T47D (cell line): ENCODE data around the gene CCDC181.

Experiments used
- DNase-seq, 2 experiments: peaks; one replicate each; pipeline versions ENCODE4 v3.0.0 to v3.0.0-alpha.2; 2011 to 2012; ENCODE audit warnings: low read depth in 1 of 2, low spot score in 1 of 2
- JUND ChIP-seq: IDR thresholded peaks from 2 replicates; pipeline ENCODE4 v1.6.1; 2012; ENCODE audit warnings: low read depth
- in situ Hi-C: cut with HindIII; loops from 2 replicates; pipeline ENCODE4 v1.10.0; 2016; ENCODE audit warnings: low sequenced_read_pairs, low pct_unique_long_range_greater_than_20kb

The CCDC181 gene

GRCh38 chr1:169371404-169371803 lies 55.9 kb downstream of the CCDC181 start:
- DNase-seq = no peak
- TF ChIP-seq JUND = no peak
- in situ Hi-C loops = no loop called here

GRCh38 chr1:169368406-169368769 lies 58.9 kb downstream of the CCDC181 start:
- no peak for DNase-seq
- in situ Hi-C loops = no loop called here
- no peak for TF ChIP-seq JUND

GRCh38 chr1:169367686-169368405 lies 59.4 kb downstream of the CCDC181 start, which contains the start of the genes BLZF1 and NME7:
BLZF1 (plus strand) TSS chr1:169368195; CDS start chr1:169369523, 1,328 bp downstream.
NME7 (minus strand) TSS chr1:169367797; CDS start chr1:169367710, 87 bp downstream.
- TF ChIP-seq JUND = no peak
- in situ Hi-C loops = no loop called here
- DNase-seq = peak; percentile 82 to 99

- no peak for DNase-seq
- TF ChIP-seq JUND = no peak
- in situ Hi-C loops = no loop called here
Measured at GRCh38 chr1:169367096-169367685, 60.1 kb downstream of the CCDC181 start.

GRCh38 chr1:169364948-169365347 lies 62.3 kb downstream of the CCDC181 start:
- no peak for TF ChIP-seq JUND

GRCh38 chr1:169363046-169363730 lies 64.1 kb downstream of the CCDC181 start:
- no peak for DNase-seq
- TF ChIP-seq JUND = no peak
- in situ Hi-C loops = no loop called here

More at GRCh38 chr1:169364948-169365347, 62.3 kb downstream of the CCDC181 start:
- in situ Hi-C loops = no loop called here
- peak in 1 of 2 experiments; percentile 65 for DNase-seq

GRCh38 chr1:169361281-169361680 lies 66.0 kb downstream of the CCDC181 start:
- in situ Hi-C loops = no loop called here
- TF ChIP-seq JUND = no peak
- no peak for DNase-seq

GRCh38 chr1:169360415-169360814 lies 66.9 kb downstream of the CCDC181 start:
- in situ Hi-C loops = no loop called here
- TF ChIP-seq JUND = no peak
- DNase-seq = no peak

GRCh38 chr1:169348383-169349036 lies 78.8 kb downstream of the CCDC181 start:
- peak in 1 of 2 experiments; percentile 74 for DNase-seq
- in situ Hi-C loops = no loop called here
- TF ChIP-seq JUND = no peak

- TF ChIP-seq JUND = no peak
- DNase-seq = no peak
- in situ Hi-C loops = no loop called here
Measured at GRCh38 chr1:169347688-169348382, 79.4 kb downstream of the CCDC181 start.

- DNase-seq = no peak
- in situ Hi-C loops = no loop called here
- TF ChIP-seq JUND = no peak
Measured at GRCh38 chr1:169346036-169346589, 81.2 kb downstream of the CCDC181 start.

GRCh38 chr1:169345511-169345910 lies 81.8 kb downstream of the CCDC181 start:
- no peak for TF ChIP-seq JUND
- in situ Hi-C loops = no loop called here
- DNase-seq = no peak
